ENCODE data around the gene MPC1. TPM values are rescaled to one million over a fixed set of nuclear protein-coding genes. Genes with fewer than 3 reads are reported as not detected.

The MPC1 gene
- 11.6 and 18.2 TPM in 2 replicates for total RNA-seq (2014; rRNA removed; shearing (Covaris generic))

GRCh38 chr6:166382933-166383801 lies at the start of gene MPC1:
Gene MPC1, minus strand, starts transcription at chr6:166382940. Its CDS starts 64 bp downstream, at chr6:166382876.

GRCh38 chr6:166342349-166343149 lies 40.2 kb downstream of the MPC1 start, which contains the start of gene SFT2D1:
Gene SFT2D1, minus strand, starts transcription at chr6:166342545. Its CDS starts 64 bp downstream, at chr6:166342481.

Other genes with a start within 250 kb of the MPC1 start
- not detected in 2 replicates for gene TBXT, start 215.1 kb downstream of the MPC1 start, total RNA-seq (2014; rRNA removed; shearing (Covaris generic))
- gene PRR18, start 74.5 kb downstream of the MPC1 start, total RNA-seq (2014; rRNA removed; shearing (Covaris generic)): not detected in 2 replicates
- gene SFT2D1, start 40.4 kb downstream of the MPC1 start, total RNA-seq (2014; rRNA removed; shearing (Covaris generic)): 38.2 TPM in 2 replicates
- gene RAMACL, start 203.7 kb upstream of the MPC1 start, total RNA-seq (2014; rRNA removed; shearing (Covaris generic)): 0.23 and 0.66 TPM in 2 replicates
- gene RPS6KA2, start 244.3 kb upstream of the MPC1 start, total RNA-seq (2014; rRNA removed; shearing (Covaris generic)): 10.5 and 14.1 TPM in 2 replicates

Data from A375 (cell line).